Kidney (tissue), 14 donors: ENCODE data around the gene STAT2. TPM values are rescaled to one million over a fixed set of nuclear protein-coding genes. Genes with fewer than 3 reads are reported as not detected.
"Not testable (repeated sequence)": the region's sequence is repeated elsewhere in the genome, so short reads cannot be mapped to it uniquely, and the experiment has no call there.

Source experiments
- DNase-seq, 5 donors: peaks; one replicate each; pipeline ENCODE4 v3.0.0-alpha.2; 2013 to 2020
- FAIRE-seq: peaks from 2 replicates; lab custom pipeline; 2012; peaks lifted over from hg19 to GRCh38; lab: Jason Lieb, UNC
- H3K27ac ChIP-seq, 2 donors: one replicate each; pipeline ENCODE4 v1.7.0; 2013; ENCODE audit warnings: low read depth in 2 of 2, low read length in 2 of 2, inconsistent platforms in 1 of 2
- H3K27me3 ChIP-seq: one replicate; pipeline ENCODE4 v1.7.1; 2013; ENCODE audit warnings: low read length, inconsistent platforms; ENCODE audit not compliant: control insufficient read depth, insufficient read depth
- H3K36me3 ChIP-seq, 3 donors: one replicate each; pipeline versions ENCODE4 v1.7.0 to v1.7.1; 2013; ENCODE audit warnings: low read length in 3 of 3, control low read depth in 1 of 3, inconsistent platforms in 1 of 3; ENCODE audit not compliant: insufficient read depth in 3 of 3, control insufficient read depth in 2 of 3
- H3K4me1 ChIP-seq, 3 donors: one replicate each; pipeline versions ENCODE4 v1.7.0 to v1.7.1; 2013; ENCODE audit warnings: low read length in 3 of 3, inconsistent platforms in 1 of 3, low read depth in 1 of 3; ENCODE audit not compliant: control insufficient read depth in 2 of 3, insufficient read depth in 2 of 3
- H3K4me3 ChIP-seq, 3 donors: one replicate each; pipeline versions ENCODE4 v1.7.0 to v1.8.1; 2013; ENCODE audit warnings: low read length in 3 of 3, control low read depth in 1 of 3, inconsistent platforms in 1 of 3
- H3K9ac ChIP-seq, 3 donors: one replicate each; pipeline versions ENCODE4 v1.7.0 to v1.7.1; 2013; ENCODE audit warnings: low read length in 3 of 3, control low read depth in 1 of 3, inconsistent platforms in 1 of 3
- H3K9me3 ChIP-seq, 3 donors: one replicate each; pipeline versions ENCODE4 v1.7.0 to v1.7.1; 2013; ENCODE audit warnings: low read length in 3 of 3, control low read depth in 1 of 3, inconsistent platforms in 1 of 3; ENCODE audit not compliant: control insufficient read depth in 2 of 3, insufficient read depth in 1 of 3
- CTCF ChIP-seq: IDR thresholded peaks from 3 replicates; pipeline ENCODE4 v1.5.1; 2012; ENCODE audit warnings: mild to moderate bottlenecking, moderate library complexity, borderline replicate concordance; ENCODE audit not compliant: insufficient read depth; ENCODE audit errors: extremely low read depth
- intact Hi-C: fragments of 100-400 bp; cut with DNase I; formaldehyde crosslinking; loops from one replicate; pipeline ENCODE4 v1.11.1; 2022
- polyA plus RNA-seq: library from polyadenylated mRNA; stranded (reverse); fragments of 350-450 nt; fragmentation: Illumina TruSeq; extraction: RNeasy Lipid Tissue Mini Kit (QIAGEN cat#74804); gene quantifications from one replicate; pipeline ENCODE4 v1.2.3, GENCODE V29; 2014; ENCODE audit warnings: low read depth, low replicate concordance; ENCODE audit not compliant: insufficient read depth
- total RNA-seq: library from RNA; stranded (reverse); fragmentation: NEBNext Ultra II Directional; extraction: Animal tissue kit (Norgen Biotek cat#: 25700); gene quantifications from one replicate; pipeline ENCODE4 v1.2.1, GENCODE V29; 2021
- donor health status: control.
- donor health status: control.
- donor health status: control.
- donor health status: control.
- donor health status: control.
- donor health status: DM: yes; HTN: yes; CAD: no.
- donor health status: Normal renal cell carcinoma (clear cell type).

STAT2 gene
- total and polyA plus RNA-seq, 2 donors from 2014 or later = 27.2 to 120 TPM

DNA sequence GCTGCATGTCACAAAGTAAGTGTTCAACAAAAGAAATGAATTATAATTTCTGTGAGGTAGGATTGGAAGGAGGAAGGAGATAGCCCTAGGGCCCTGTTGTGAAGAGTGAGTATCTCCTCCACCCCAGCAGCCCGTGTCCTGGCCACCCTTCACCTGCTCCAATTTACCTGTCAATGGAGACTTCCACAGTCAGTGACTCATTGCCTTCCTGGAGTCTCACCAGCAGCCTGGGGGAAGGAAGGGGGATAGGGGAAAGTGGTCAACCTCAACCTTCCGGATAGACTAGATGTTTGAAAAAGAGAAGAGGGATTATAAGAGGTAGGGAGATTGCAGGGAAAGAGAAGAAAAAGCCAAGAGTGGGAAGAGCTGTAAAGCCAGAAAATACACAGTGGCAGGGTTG lies 9.2 kb downstream of the STAT2 start:
- Histone ChIP-seq H3K9me3 (no peaks in the 10 kb centered on the region), H3K4me3 (no peak overlapping the region), H3K9ac (no peak overlapping the region), H3K27me3 (no peaks in the 10 kb centered on the region), H3K36me3 (peaks cover 6 to 57% (median 51%) of the 10 kb centered on the region in 3 donors), H3K27ac (no peak overlapping the region), H3K4me1 (no peaks in the 10 kb centered on the region)
- intact Hi-C loops = no loop called here
- FAIRE-seq (no peak), DNase-seq (no peak)
- no peak for TF ChIP-seq CTCF

- no peak overlapping the region for H3K27ac ChIP-seq
- H3K4me1 ChIP-seq = no peaks in the 10 kb centered on the region
- intact Hi-C loops = no loop called here
- DNase-seq (no peak), FAIRE-seq (no peak)
- H3K9ac ChIP-seq = no peak overlapping the region
- H3K4me3 ChIP-seq = no peak overlapping the region
- no peaks in the 10 kb centered on the region for H3K9me3 ChIP-seq
- TF ChIP-seq CTCF = no peak
- no peaks in the 10 kb centered on the region for H3K27me3 ChIP-seq
- peaks cover 5 to 42% (median 38%) of the 10 kb centered on the region in 3 donors for H3K36me3 ChIP-seq
Measured at GRCh38 chr12:56348776-56349175, 11.1 kb downstream of the STAT2 start.

GRCh38 chr12:56347255-56347654 lies 12.7 kb downstream of the STAT2 start:
- H3K4me3 ChIP-seq, H3K9ac ChIP-seq, H3K27ac ChIP-seq, H3K27me3 ChIP-seq, H3K9me3 ChIP-seq, DNase-seq, FAIRE-seq, H3K4me1 ChIP-seq, intact Hi-C loops: not testable (repeated sequence)
- peaks cover 11 to 51% (median 42%) of the 10 kb centered on the region in 3 donors for H3K36me3 ChIP-seq

DNA sequence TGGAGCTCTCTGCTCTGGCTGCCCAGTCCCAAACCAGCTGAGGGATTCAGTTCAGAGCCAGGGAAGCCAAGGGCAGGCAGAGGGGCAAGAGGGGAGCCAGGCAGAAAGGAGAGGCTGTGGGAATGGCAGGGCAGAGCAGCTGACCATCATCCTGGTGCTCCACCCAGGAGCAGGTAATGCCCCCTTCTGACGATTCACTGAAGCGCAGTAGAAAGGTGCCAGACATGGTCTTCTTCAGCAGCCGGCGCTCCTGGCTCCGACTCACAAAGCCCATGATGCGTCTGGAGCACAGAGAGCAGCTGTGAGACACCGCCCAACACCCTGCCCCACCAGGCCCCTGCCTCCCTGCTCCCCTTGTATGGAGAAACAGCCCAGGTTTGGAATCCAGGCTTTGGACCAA lies 13.2 kb downstream of the STAT2 start:
- intact Hi-C loops = no loop called here
- no peaks in the 10 kb centered on the region for H3K27me3 ChIP-seq
- FAIRE-seq = no peak

DNA sequence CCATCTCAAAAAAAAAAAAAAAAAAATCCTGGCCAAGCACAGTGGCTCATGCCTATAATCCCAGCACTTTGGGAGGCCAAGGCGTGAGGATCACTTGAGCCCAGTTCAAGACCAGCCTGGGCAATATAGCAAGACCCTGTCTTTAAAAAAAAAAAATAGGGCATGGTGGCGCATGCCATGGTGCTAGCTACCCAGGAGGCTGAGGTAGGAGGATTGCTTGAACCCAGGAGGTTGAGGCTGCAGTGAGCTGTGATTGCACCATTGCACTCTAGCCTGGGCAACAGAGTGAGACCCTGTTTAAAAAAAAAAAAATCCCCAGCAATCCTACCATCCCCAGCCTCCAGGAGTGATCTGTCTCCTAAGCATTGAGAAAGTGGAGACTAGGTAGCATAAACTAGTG lies 17.6 kb downstream of the STAT2 start:
- FAIRE-seq, H3K9me3 ChIP-seq, H3K9ac ChIP-seq, DNase-seq, H3K27me3 ChIP-seq, H3K27ac ChIP-seq, H3K4me3 ChIP-seq, intact Hi-C loops, H3K4me1 ChIP-seq: not testable (repeated sequence)
- peaks cover 9 to 18% (median 10%) of the 10 kb centered on the region in 3 donors for H3K36me3 ChIP-seq

More for the DNA sequence above, 13.2 kb downstream of the STAT2 start:
- peaks cover 11 to 49% (median 42%) of the 10 kb centered on the region in 3 donors for H3K36me3 ChIP-seq
- no peaks in the 10 kb centered on the region for H3K9me3 ChIP-seq
- no peaks in the 10 kb centered on the region for H3K4me1 ChIP-seq
- H3K4me3 ChIP-seq = no peak overlapping the region
- H3K27ac ChIP-seq = no peak overlapping the region
- H3K9ac ChIP-seq = no peak overlapping the region
- no peak for DNase-seq
- TF ChIP-seq CTCF = no peak
